H1 (cell line): ENCODE results near the gene RBSN. TPM values are rescaled to one million over a fixed set of nuclear protein-coding genes. Genes with fewer than 3 reads are reported as not detected.

Source experiments
- CTCF ChIA-PET: fragments of 300-600 bp; sonication (Branson Sonifier 250); formaldehyde crosslinking; loops from one replicate; lab custom pipeline; 2021; ENCODE audit not compliant: partially characterized antibody; lab: Charles Lee
- POLR2A ChIA-PET: fragments of 300-600 bp; sonication (Branson Sonifier 250); formaldehyde crosslinking; loops from one replicate; lab custom pipeline; 2021; ENCODE audit warnings: inconsistent platforms; ENCODE audit not compliant: partially characterized antibody; lab: Charles Lee
- DNase-seq, 2 experiments: peaks; one replicate each; pipeline versions ENCODE4 v3.0.0 to v3.0.0-alpha.2; 2010 to 2022; ENCODE audit warnings: low spot score in 2 of 2, low read depth in 1 of 2, mixed read lengths in 1 of 2
- FAIRE-seq: peaks from 2 replicates; lab custom pipeline; 2011; peaks lifted over from hg19 to GRCh38; lab: Jason Lieb, UNC
- H2AFZ ChIP-seq: 2 replicates; pipeline ENCODE4 v1.8.1; 2012; ENCODE audit warnings: low read length, inconsistent platforms
- H2AK5ac ChIP-seq: 2 replicates; pipeline ENCODE4 v1.6.1; 2013; ENCODE audit warnings: low read depth, low read length
- H2BK120ac ChIP-seq: replicated peaks from 2 replicates; pipeline ENCODE3; 2013; ENCODE audit warnings: low read depth, low read length, inconsistent platforms
- H2BK12ac ChIP-seq: 2 replicates; pipeline ENCODE4 v1.6.1; 2013; ENCODE audit warnings: low read depth, low read length
- H2BK15ac ChIP-seq: 2 replicates; pipeline ENCODE4 v1.6.1; 2013; ENCODE audit warnings: low read length
- H2BK20ac ChIP-seq: 2 replicates; pipeline ENCODE4 v1.6.1; 2013; ENCODE audit warnings: low read length
- H2BK5ac ChIP-seq: 2 replicates; pipeline ENCODE4 v1.6.1; 2013; ENCODE audit warnings: low read depth, low read length
- H3K14ac ChIP-seq: 2 replicates; pipeline ENCODE4 v1.6.1; 2013; ENCODE audit warnings: inconsistent platforms; ENCODE audit not compliant: insufficient read length
- H3K18ac ChIP-seq: 2 replicates; pipeline ENCODE4 v1.6.1; 2013; ENCODE audit warnings: low read length; ENCODE audit errors: extremely low read depth
- H3K23ac ChIP-seq: 2 replicates; pipeline ENCODE4 v1.6.1; 2013; ENCODE audit warnings: inconsistent platforms; ENCODE audit not compliant: insufficient read length
- H3K23me2 ChIP-seq: 2 replicates; pipeline ENCODE4 v1.6.1; 2013; ENCODE audit warnings: low read depth, low read length
- H3K27ac ChIP-seq: 2 replicates; pipeline ENCODE4 v1.6.1; 2011; ENCODE audit warnings: low read depth, low read length, inconsistent platforms
- H3K27me3 ChIP-seq, 4 experiments: replicated peaks in 1 of 4; 1 replicate in 1 of 4; 2 replicates in 3 of 4; pipeline versions ENCODE4 v1.6.1 to v1.8.1; 2011 to 2013; ENCODE audit warnings: low read length in 3 of 4, mild to moderate bottlenecking in 3 of 4, inconsistent platforms in 2 of 4, mixed read lengths in 2 of 4, moderate library complexity in 1 of 4; ENCODE audit not compliant: control insufficient read depth in 3 of 4, insufficient read depth in 3 of 4; ENCODE audit errors: extremely low read depth in 1 of 4
- H3K36me3 ChIP-seq, 4 experiments: 2 replicates each; pipeline versions ENCODE4 v1.6.1 to v1.8.1; 2011 to 2013; ENCODE audit warnings: mild to moderate bottlenecking in 4 of 4, low read length in 3 of 4, moderate library complexity in 2 of 4, control low read depth in 1 of 4, inconsistent platforms in 1 of 4; ENCODE audit not compliant: insufficient read depth in 4 of 4, control insufficient read depth in 2 of 4
- H3K4ac ChIP-seq: replicated peaks from 2 replicates; pipeline ENCODE3; 2013; ENCODE audit warnings: low read length, low read depth, mixed read lengths, inconsistent platforms; ENCODE audit not compliant: insufficient read length
- H3K4me1 ChIP-seq, 4 experiments: replicated peaks in 1 of 4; 1 replicate in 1 of 4; 2 replicates in 3 of 4; pipeline versions ENCODE4 v1.6.1 to v1.8.1; 2011 to 2013; ENCODE audit warnings: low read length in 3 of 4, inconsistent platforms in 2 of 4, mixed read lengths in 1 of 4; ENCODE audit not compliant: insufficient read depth in 4 of 4, control insufficient read depth in 3 of 4
- H3K4me2 ChIP-seq, 2 experiments: 2 replicates each; pipeline versions ENCODE4 v1.6.1 to v1.8.1; 2011 to 2013; ENCODE audit warnings: low read depth in 2 of 2, low read length in 2 of 2, control low read depth in 1 of 2, inconsistent platforms in 1 of 2, mild to moderate bottlenecking in 1 of 2; ENCODE audit not compliant: insufficient read depth in 1 of 2
- H3K4me3 ChIP-seq, 4 experiments: fragments of 200-600, 300-600 bp in 1 of 4; sonication (generic), shearing (Covaris generic), sonication (Bioruptor Twin) in 1 of 4; 2 replicates each; pipeline versions ENCODE4 v1.5.1 to v1.8.1; 2011 to 2016; ENCODE audit warnings: low read length in 4 of 4, low read depth in 3 of 4, control low read depth in 2 of 4, inconsistent platforms in 2 of 4, mild to moderate bottlenecking in 2 of 4, mixed read lengths in 1 of 4, moderate library complexity in 1 of 4; ENCODE audit not compliant: insufficient read depth in 2 of 4; ENCODE audit errors: extremely low read depth in 1 of 4
- H3K56ac ChIP-seq: replicated peaks from 2 replicates; pipeline ENCODE3; 2013; ENCODE audit warnings: low read depth, mild to moderate bottlenecking, mixed read lengths, low read length, inconsistent platforms; ENCODE audit not compliant: insufficient read length
- H3K79me1 ChIP-seq: 2 replicates; pipeline ENCODE4 v1.6.1; 2013; ENCODE audit warnings: low read depth, low read length, control low read depth
- H3K79me2 ChIP-seq, 2 experiments: 2 replicates each; pipeline versions ENCODE4 v1.6.1 to v1.8.1; 2012 to 2013; ENCODE audit warnings: low read length in 2 of 2, mild to moderate bottlenecking in 2 of 2, inconsistent platforms in 1 of 2; ENCODE audit not compliant: insufficient read depth in 2 of 2, control insufficient read depth in 1 of 2
- H3K9ac ChIP-seq, 4 experiments: replicated peaks in 1 of 4; 1 replicate in 1 of 4; 2 replicates in 3 of 4; pipeline versions ENCODE4 v1.6.1 to v1.8.1; 2011 to 2013; ENCODE audit warnings: low read depth in 3 of 4, low read length in 3 of 4, control low read depth in 2 of 4, mild to moderate bottlenecking in 2 of 4, moderate library complexity in 2 of 4, inconsistent platforms in 1 of 4; ENCODE audit errors: extremely low read depth in 1 of 4
- H3K9me3 ChIP-seq, 2 experiments: 2 replicates each; pipeline versions ENCODE4 v1.6.1 to v1.8.1; 2012 to 2013; ENCODE audit warnings: mild to moderate bottlenecking in 2 of 2, moderate library complexity in 2 of 2, control low read depth in 1 of 2, inconsistent platforms in 1 of 2, low read depth in 1 of 2, low read length in 1 of 2, mixed read lengths in 1 of 2; ENCODE audit not compliant: insufficient read depth in 2 of 2
- H4K20me1 ChIP-seq, 2 experiments: replicated peaks in 1 of 2; 2 replicates each; pipeline versions ENCODE3 to v1.8.1; 2011 to 2013; ENCODE audit warnings: inconsistent platforms in 2 of 2, low read length in 2 of 2, mild to moderate bottlenecking in 1 of 2; ENCODE audit not compliant: insufficient read depth in 2 of 2, control insufficient read depth in 1 of 2
- H4K5ac ChIP-seq: 2 replicates; pipeline ENCODE4 v1.6.1; 2013; ENCODE audit warnings: low read length, low read depth, mixed read lengths, inconsistent platforms; ENCODE audit not compliant: insufficient read length
- H4K8ac ChIP-seq: 2 replicates; pipeline ENCODE4 v1.8.0; 2013; ENCODE audit warnings: mild to moderate bottlenecking, moderate library complexity, low read length, inconsistent platforms; ENCODE audit not compliant: insufficient read depth; ENCODE audit errors: extremely low read depth
- H4K91ac ChIP-seq: replicated peaks from 2 replicates; pipeline ENCODE3; 2013; ENCODE audit warnings: low read length, mixed read lengths, inconsistent platforms; ENCODE audit not compliant: insufficient read length
- BRCA1 ChIP-seq: IDR thresholded peaks from 2 replicates; pipeline ENCODE4 v1.6.1; 2012; ENCODE audit warnings: low read depth, low read length, improper control_type of control experiment
- CTCF ChIP-seq, 3 experiments: IDR thresholded peaks; 1 replicate in 2 of 3; 2 replicates in 1 of 3; pipeline versions ENCODE4 v1.5.1 to v1.6.1; 2011; ENCODE audit warnings: low read length in 3 of 3, mild to moderate bottlenecking in 3 of 3, inconsistent platforms in 2 of 3, low read depth in 1 of 3, moderate library complexity in 1 of 3; ENCODE audit not compliant: insufficient read depth in 1 of 3; ENCODE audit errors: control extremely low read depth in 1 of 3
- FOSL1 ChIP-seq: IDR thresholded peaks from 2 replicates; pipeline ENCODE4 v1.6.1; 2011; ENCODE audit warnings: mild to moderate bottlenecking, low read depth, low read length, moderate library complexity; ENCODE audit not compliant: insufficient read depth
- POLR2A ChIP-seq, 2 experiments: IDR thresholded peaks; 1 replicate in 1 of 2; 2 replicates in 1 of 2; pipeline ENCODE4 v1.6.1; 2011; ENCODE audit warnings: low read depth in 2 of 2, low read length in 2 of 2, mild to moderate bottlenecking in 2 of 2; ENCODE audit errors: control extremely low read depth in 1 of 2
- POLR2AphosphoS5 ChIP-seq: IDR thresholded peaks from 2 replicates; pipeline ENCODE4 v1.6.1; 2011; ENCODE audit warnings: low read depth, low read length
- RAD21 ChIP-seq, 2 experiments: IDR thresholded peaks in 1 of 2; conservative IDR thresholded peaks in 1 of 2; 2 replicates each; pipeline ENCODE4 v1.6.1; 2011; ENCODE audit warnings: low read depth in 2 of 2, low read length in 2 of 2, improper control_type of control experiment in 1 of 2, inconsistent platforms in 1 of 2, mild to moderate bottlenecking in 1 of 2, moderate library complexity in 1 of 2
- SIN3A ChIP-seq, 2 experiments: IDR thresholded peaks in 1 of 2; conservative IDR thresholded peaks in 1 of 2; 2 replicates each; pipeline ENCODE4 v1.6.1; 2011 to 2012; ENCODE audit warnings: low read length in 2 of 2, improper control_type of control experiment in 1 of 2, low read depth in 1 of 2, mild to moderate bottlenecking in 1 of 2
- SRF ChIP-seq: IDR thresholded peaks from 2 replicates; pipeline ENCODE4 v1.6.1; 2011; ENCODE audit warnings: mild to moderate bottlenecking, low read depth, low read length, moderate library complexity
- TAF7 ChIP-seq: optimal IDR thresholded peaks from 2 replicates; pipeline ENCODE3; 2011; ENCODE audit warnings: low read depth, mild to moderate bottlenecking, inconsistent platforms, low read length, moderate library complexity, borderline replicate concordance
- YY1 ChIP-seq: IDR thresholded peaks from 2 replicates; pipeline ENCODE4 v1.6.1; 2011; ENCODE audit warnings: low read depth, mild to moderate bottlenecking, low read length
- WGBS, 2 experiments: shearing (Covaris generic) in 1 of 2; methylation state at CpG; one replicate each; pipeline versions ENCODE4 v1.1.6 to v1.1.7; 2013 to 2015; ENCODE audit warnings: low lambda C conversion rate in 2 of 2, mixed read lengths in 2 of 2, inconsistent platforms in 1 of 2, low coverage in 1 of 2, missing lambda C conversion rate in 1 of 2; ENCODE audit not compliant: insufficient replicate concordance in 2 of 2, insufficient coverage in 1 of 2, insufficient read length in 1 of 2; ENCODE audit errors: extremely low coverage in 1 of 2, missing lambda C conversion rate in 1 of 2; 5-methylcytosine and 5-hydroxymethylcytosine counted together
- polyA plus RNA-seq, 7 experiments: library from polyadenylated mRNA; depleted of rRNA in 3 of 7; stranded (reverse) in 5 of 7; unstranded in 2 of 7; fragments of >200 nt in 5 of 7; fragments of 200-250 nt in 2 of 7; gene quantifications; 1 replicate in 5 of 7; 2 replicates in 1 of 7; 4 replicates in 1 of 7; pipeline versions ENCODE4 v1.2.1 to v1.2.3, GENCODE V29; 2011 to 2013; ENCODE audit warnings: missing spikeins in 2 of 7, mixed read lengths in 2 of 7
- total RNA-seq: library from RNA; stranded (reverse); fragmentation: NEBNext Ultra II Directional; extraction: Animal tissue kit (Norgen Biotek cat#: 25700); gene quantifications from 2 replicates; pipeline ENCODE4 v1.2.1, GENCODE V29; 2021

The RBSN gene
- total and polyA plus RNA-seq, 2 of the 8 experiments (the other 6 are each of a cell fraction or from before 2014, with no cell fraction given): 5.9 to 20.0 TPM

GRCh38 chr3:15051531-15051930 is 47.4 kb downstream of the RBSN start:
- Histone ChIP-seq H3K18ac (no peak overlapping the region), H3K36me3 (peaks cover 11 to 54% (median 31%) of the 10 kb centered on the region in 4 experiments; a peak in 7 of 8 replicates), H2BK15ac (no peak overlapping the region), H3K56ac (no peak overlapping the region), H2AK5ac (no peak overlapping the region), H2AFZ (no peak overlapping the region), H4K8ac (no peak overlapping the region), H3K9me3 (no peaks in the 10 kb centered on the region), H3K23me2 (no peaks in the 10 kb centered on the region), H2BK20ac (no peak overlapping the region), H3K27ac (no peak overlapping the region), H3K79me1 (peaks cover under 1% of the 10 kb centered on the region; the same call in 1 of the 2 replicates), H4K20me1 (peaks cover 19 to 20% of the 10 kb centered on the region in 2 experiments), H4K5ac (no peak overlapping the region), H3K4me2 (no peak overlapping the region), H3K9ac (no peak overlapping the region), H3K79me2 (peaks cover 3 to 41% of the 10 kb centered on the region in 2 experiments; a peak in 3 of 4 replicates), H3K4me3 (no peak overlapping the region), H2BK12ac (no peak overlapping the region), H2BK5ac (no peak overlapping the region), H4K91ac (no peak overlapping the region), H3K14ac (no peak overlapping the region), H3K27me3 (no peaks in the 10 kb centered on the region), H3K4me1 (peaks cover 0 to 2% (median 0%) of the 10 kb centered on the region in 4 experiments; a peak in 2 of 7 replicates), H2BK120ac (no peak overlapping the region), H3K4ac (no peak overlapping the region), H3K23ac (no peak overlapping the region)
- ChIA-PET POLR2A (interaction anchor here (1.0 to 3.5 kb wide), 3 partner anchors 13 to 105 kb away, joined by 4 to 17 read pairs (median 7); partner anchors contain the start of genes MRPS25 and NR2C2), CTCF (interaction anchor here (0.5 to 2.4 kb wide), 18 partner anchors 8 to 711 kb away, joined by 3 to 11 read pairs (median 3); partner anchors contain the start of genes CCDC174 and MRPS25)
- WGBS, 2 experiments: 58% methylated on average over 1 of the region's 1 CpG; no CpG with 5 or more reads in 1 of the 2 experiments
- DNase-seq (peak; percentile 36 to 81), FAIRE-seq (no peak)
- TF ChIP-seq YY1 (peak; percentile 76), CTCF (IDR thresholded peaks at IDR 0.05; ENCODE audit: control extremely low read depth in 1 of 3, insufficient read depth in 1 of 3, low read depth in 1 of 3, low read length in 3 of 3) (peak; percentile 80 to 96 (median 81)), POLR2AphosphoS5 (peak; percentile 57), SRF (no peak), FOSL1 (no peak), SIN3A (conservative IDR thresholded peaks at IDR 0.05 in 1 of 2, IDR thresholded peaks at IDR 0.05 in 1 of 2; ENCODE audit: low read depth in 1 of 2, low read length in 2 of 2) (0 out of 4 replicates have a peak, but pooled peaks of 1 of the 2 experiments have one; percentile 25), POLR2A (IDR thresholded peaks at IDR 0.05; ENCODE audit: control extremely low read depth in 1 of 2, low read depth in 2 of 2, low read length in 2 of 2) (peak in 1 of 2 experiments; percentile 57; a peak in 2 of 3 replicates), BRCA1 (no peak), TAF7 (peak; percentile 18), RAD21 (IDR thresholded peaks at IDR 0.05 in 1 of 2, conservative IDR thresholded peaks at IDR 0.05 in 1 of 2; ENCODE audit: low read depth in 2 of 2, low read length in 2 of 2) (peak; percentile 49 to 63)
